ENCODE data around the gene MRGPRG. TPM values are rescaled to one million over a fixed set of nuclear protein-coding genes. Genes with fewer than 3 reads are reported as not detected.
A peak's percentile ranks its signal among the peaks of the same experiment; 100 is the strongest.

MRGPRG gene
- polyA plus RNA-seq, 2 of the 4 experiments (the other 2 are of a cell fraction), result not detected

DNA sequence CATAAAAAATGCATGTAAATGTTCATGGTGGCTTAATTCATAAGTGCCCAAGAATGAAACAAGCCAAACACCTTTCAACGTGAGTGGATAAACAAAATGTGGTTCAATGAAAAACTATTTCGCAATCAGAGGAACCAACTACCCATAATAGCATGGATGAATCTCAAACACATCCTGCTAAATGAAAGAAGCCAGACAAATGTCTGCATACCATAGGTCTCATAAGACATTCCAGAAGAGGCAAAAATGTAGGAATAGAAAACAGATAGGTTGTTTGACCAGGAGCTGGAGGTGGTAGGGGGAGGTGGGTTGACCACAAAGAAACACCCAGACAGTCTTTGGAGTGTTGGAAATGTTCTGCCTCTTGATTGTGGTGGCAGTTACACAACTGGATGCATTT is 40.3 kb downstream of the MRGPRG start:
- Histone ChIP-seq H3K27ac (no peak overlapping the region), H3K4me2 (no peak overlapping the region), H3K4me3 (no peak overlapping the region), H3K9me3 (peaks cover 27% of the 10 kb centered on the region), H3K4me1 (no peaks in the 10 kb centered on the region)
- ChIA-PET CTCF (no interaction called here), POLR2A (no interaction called here)
- ATAC-seq (no peak), FAIRE-seq (no peak), DNase-seq (ENCODE audit: low read depth in 1 of 2, low spot score in 1 of 2) (no peak)
- TF ChIP-seq CEBPB (IDR thresholded peaks at IDR 0.05) (peak in 1 of 2 experiments; percentile 43; a peak in 1 of 4 replicates), ZNF302 (CRISPR knock-in tag; IDR thresholded peaks at IDR 0.05) (no peak), ZFP36 (IDR thresholded peaks at IDR 0.05; ENCODE audit: borderline replicate concordance, partially characterized antibody) (no peak), SREBF2 (IDR thresholded peaks at IDR 0.05) (no peak), NPAS2 (CRISPR knock-in tag; IDR thresholded peaks at IDR 0.05; ENCODE audit: borderline replicate concordance) (no peak), ESRRA (IDR thresholded peaks at IDR 0.05; ENCODE audit: borderline replicate concordance, low read length) (no peak)
- TF ChIP-seq, protein P1, sequence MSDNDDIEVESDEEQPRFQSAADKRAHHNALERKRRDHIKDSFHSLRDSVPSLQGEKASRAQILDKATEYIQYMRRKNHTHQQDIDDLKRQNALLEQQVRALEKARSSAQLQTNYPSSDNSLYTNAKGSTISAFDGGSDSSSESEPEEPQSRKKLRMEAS (IDR thresholded peaks at IDR 0.05), result no peak
- TF ChIP-seq, protein P2, sequence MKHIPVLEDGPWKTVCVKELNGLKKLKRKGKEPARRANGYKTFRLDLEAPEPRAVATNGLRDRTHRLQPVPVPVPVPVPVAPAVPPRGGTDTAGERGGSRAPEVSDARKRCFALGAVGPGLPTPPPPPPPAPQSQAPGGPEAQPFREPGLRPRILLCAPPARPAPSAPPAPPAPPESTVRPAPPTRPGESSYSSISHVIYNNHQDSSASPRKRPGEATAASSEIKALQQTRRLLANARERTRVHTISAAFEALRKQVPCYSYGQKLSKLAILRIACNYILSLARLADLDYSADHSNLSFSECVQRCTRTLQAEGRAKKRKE (CRISPR knock-in tag; IDR thresholded peaks at IDR 0.05; ENCODE audit: low read depth), result no peak
- WGBS (ENCODE audit: missing lambda C conversion rate), result 5% methylated on average over 2 of the region's 2 CpGs

DNA sequence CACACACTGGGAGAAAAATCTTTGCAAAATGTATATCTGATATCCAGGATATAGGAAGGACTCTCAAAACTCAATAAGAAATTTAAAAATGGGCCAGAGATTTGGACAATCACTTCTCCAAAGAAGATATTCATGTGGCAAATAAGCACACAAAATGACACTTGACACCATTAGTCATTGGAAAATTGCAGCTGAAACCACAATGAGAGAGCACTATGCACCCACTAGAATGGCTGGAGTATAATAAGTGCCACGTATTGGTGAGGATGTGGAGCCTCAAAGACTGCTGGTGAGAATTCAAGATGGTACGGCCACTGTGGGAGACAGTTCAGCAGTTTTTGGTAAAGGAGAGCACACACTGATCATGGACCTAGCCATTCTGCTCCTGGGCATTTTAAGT is 40.7 kb downstream of the MRGPRG start:
- FAIRE-seq, result no peak
- no peaks in the 10 kb centered on the region for H3K4me1 ChIP-seq
- DNase-seq (ENCODE audit: low read depth in 1 of 2, low spot score in 1 of 2), result no peak
- POLR2A ChIA-PET, result no interaction called here
- no peak overlapping the region for H3K4me2 ChIP-seq
- no peak overlapping the region for H3K4me3 ChIP-seq
- H3K27ac ChIP-seq, result no peak overlapping the region
- TF ChIP-seq KDM1A (IDR thresholded peaks at IDR 0.05; ENCODE audit: low read depth), result no peak
- no peak for TF ChIP-seq TFCP2L1 (CRISPR knock-in tag; IDR thresholded peaks at IDR 0.05)
- no peak for TF ChIP-seq CBX8 (IDR thresholded peaks at IDR 0.05)
- no peak for TF ChIP-seq BHLHE40 (IDR thresholded peaks at IDR 0.05; ENCODE audit: low read depth, low read length)
- TF ChIP-seq HOXB5 (CRISPR knock-in tag; IDR thresholded peaks at IDR 0.05), result no peak
- no peak for TF ChIP-seq ZNF302 (CRISPR knock-in tag; IDR thresholded peaks at IDR 0.05)
- no peak for TF ChIP-seq NR3C1 (IDR thresholded peaks at IDR 0.05)
- no peak for TF ChIP-seq EP300 (IDR thresholded peaks at IDR 0.05)
- no peak for TF ChIP-seq FOSL2 (IDR thresholded peaks at IDR 0.05)
- no peak for TF ChIP-seq FOSL2 (CRISPR knock-in tag; IDR thresholded peaks at IDR 0.05)
- no peak for TF ChIP-seq POLR2A (IDR thresholded peaks at IDR 0.05; ENCODE audit: low read length)
- no peak for TF ChIP-seq SREBF2 (IDR thresholded peaks at IDR 0.05)
- TF ChIP-seq KDM5A (IDR thresholded peaks at IDR 0.05), result no peak
- 13% methylated on average over 2 of the region's 2 CpGs for WGBS (ENCODE audit: missing lambda C conversion rate)
- ATAC-seq, result no peak
- CTCF ChIA-PET, result no interaction called here
- peaks cover 27% of the 10 kb centered on the region for H3K9me3 ChIP-seq

DNA sequence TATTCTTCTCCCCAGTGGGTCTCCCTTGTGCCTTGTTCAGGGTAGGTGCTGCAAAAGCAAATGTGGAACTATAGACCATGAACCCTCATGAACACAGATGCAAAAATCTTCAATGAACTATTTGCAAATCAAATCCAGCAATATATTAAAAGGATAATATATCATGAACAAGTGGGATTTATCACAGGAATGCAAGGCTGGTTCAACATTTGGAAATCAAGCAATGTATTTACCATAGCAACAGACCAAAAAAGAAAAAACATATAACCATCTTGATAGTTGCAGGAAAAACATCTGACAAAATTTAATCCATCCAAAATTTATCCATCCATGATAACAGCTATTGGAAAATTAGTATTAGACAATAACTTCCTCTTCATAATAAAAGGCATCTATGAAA is 42.1 kb downstream of the MRGPRG start:
- H3K4me2 ChIP-seq, result no peak overlapping the region
- no peak overlapping the region for H3K4me3 ChIP-seq
- ChIA-PET CTCF (interaction anchor here (0.7 to 0.9 kb wide), 2 partner anchors 19 to 21 kb away, joined by 3 to 4 read pairs; no protein-coding TSS in a partner anchor), POLR2A (no interaction called here)
- H3K9me3 ChIP-seq, result peaks cover 27% of the 10 kb centered on the region
- DNase-seq (ENCODE audit: low read depth in 1 of 2, low spot score in 1 of 2), result no peak
- ATAC-seq, result no peak
- no peaks in the 10 kb centered on the region for H3K4me1 ChIP-seq
- H3K27ac ChIP-seq, result no peak overlapping the region
- FAIRE-seq, result no peak
- TF ChIP-seq ZC3H11A (IDR thresholded peaks at IDR 0.05) (no peak), RCOR1 (IDR thresholded peaks at IDR 0.05; ENCODE audit: low read depth, low read length) (no peak), TFCP2L1 (CRISPR knock-in tag; IDR thresholded peaks at IDR 0.05) (no peak), KDM1A (IDR thresholded peaks at IDR 0.05; ENCODE audit: low read depth) (no peak), ZNF302 (CRISPR knock-in tag; IDR thresholded peaks at IDR 0.05) (no peak), CHD2 (IDR thresholded peaks at IDR 0.05; ENCODE audit: low read length, partially characterized antibody) (no peak), NFE2L2 (conservative IDR thresholded peaks at IDR 0.05; ENCODE audit: low read length) (no peak), CEBPB (IDR thresholded peaks at IDR 0.05) (no peak)
- TF ChIP-seq, protein P3, sequence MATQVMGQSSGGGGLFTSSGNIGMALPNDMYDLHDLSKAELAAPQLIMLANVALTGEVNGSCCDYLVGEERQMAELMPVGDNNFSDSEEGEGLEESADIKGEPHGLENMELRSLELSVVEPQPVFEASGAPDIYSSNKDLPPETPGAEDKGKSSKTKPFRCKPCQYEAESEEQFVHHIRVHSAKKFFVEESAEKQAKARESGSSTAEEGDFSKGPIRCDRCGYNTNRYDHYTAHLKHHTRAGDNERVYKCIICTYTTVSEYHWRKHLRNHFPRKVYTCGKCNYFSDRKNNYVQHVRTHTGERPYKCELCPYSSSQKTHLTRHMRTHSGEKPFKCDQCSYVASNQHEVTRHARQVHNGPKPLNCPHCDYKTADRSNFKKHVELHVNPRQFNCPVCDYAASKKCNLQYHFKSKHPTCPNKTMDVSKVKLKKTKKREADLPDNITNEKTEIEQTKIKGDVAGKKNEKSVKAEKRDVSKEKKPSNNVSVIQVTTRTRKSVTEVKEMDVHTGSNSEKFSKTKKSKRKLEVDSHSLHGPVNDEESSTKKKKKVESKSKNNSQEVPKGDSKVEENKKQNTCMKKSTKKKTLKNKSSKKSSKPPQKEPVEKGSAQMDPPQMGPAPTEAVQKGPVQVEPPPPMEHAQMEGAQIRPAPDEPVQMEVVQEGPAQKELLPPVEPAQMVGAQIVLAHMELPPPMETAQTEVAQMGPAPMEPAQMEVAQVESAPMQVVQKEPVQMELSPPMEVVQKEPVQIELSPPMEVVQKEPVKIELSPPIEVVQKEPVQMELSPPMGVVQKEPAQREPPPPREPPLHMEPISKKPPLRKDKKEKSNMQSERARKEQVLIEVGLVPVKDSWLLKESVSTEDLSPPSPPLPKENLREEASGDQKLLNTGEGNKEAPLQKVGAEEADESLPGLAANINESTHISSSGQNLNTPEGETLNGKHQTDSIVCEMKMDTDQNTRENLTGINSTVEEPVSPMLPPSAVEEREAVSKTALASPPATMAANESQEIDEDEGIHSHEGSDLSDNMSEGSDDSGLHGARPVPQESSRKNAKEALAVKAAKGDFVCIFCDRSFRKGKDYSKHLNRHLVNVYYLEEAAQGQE (IDR thresholded peaks at IDR 0.05), result no peak
- TF ChIP-seq, protein P4, sequence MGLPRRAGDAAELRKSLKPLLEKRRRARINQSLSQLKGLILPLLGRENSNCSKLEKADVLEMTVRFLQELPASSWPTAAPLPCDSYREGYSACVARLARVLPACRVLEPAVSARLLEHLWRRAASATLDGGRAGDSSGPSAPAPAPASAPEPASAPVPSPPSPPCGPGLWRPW (IDR thresholded peaks at IDR 0.05), result no peak
